NCI-H774 (cell line): ENCODE results near the gene CYP2A13.
"Not testable (repeated sequence)": the region's sequence is repeated elsewhere in the genome, so short reads cannot be mapped to it uniquely, and the experiment has no call there.

Experiments
- DNase-seq: peaks from one replicate; lab custom pipeline; 2025; lab: John Stamatoyannopoulos, UW

The CYP2A13 gene, protein sequence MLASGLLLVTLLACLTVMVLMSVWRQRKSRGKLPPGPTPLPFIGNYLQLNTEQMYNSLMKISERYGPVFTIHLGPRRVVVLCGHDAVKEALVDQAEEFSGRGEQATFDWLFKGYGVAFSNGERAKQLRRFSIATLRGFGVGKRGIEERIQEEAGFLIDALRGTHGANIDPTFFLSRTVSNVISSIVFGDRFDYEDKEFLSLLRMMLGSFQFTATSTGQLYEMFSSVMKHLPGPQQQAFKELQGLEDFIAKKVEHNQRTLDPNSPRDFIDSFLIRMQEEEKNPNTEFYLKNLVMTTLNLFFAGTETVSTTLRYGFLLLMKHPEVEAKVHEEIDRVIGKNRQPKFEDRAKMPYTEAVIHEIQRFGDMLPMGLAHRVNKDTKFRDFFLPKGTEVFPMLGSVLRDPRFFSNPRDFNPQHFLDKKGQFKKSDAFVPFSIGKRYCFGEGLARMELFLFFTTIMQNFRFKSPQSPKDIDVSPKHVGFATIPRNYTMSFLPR

DNA sequence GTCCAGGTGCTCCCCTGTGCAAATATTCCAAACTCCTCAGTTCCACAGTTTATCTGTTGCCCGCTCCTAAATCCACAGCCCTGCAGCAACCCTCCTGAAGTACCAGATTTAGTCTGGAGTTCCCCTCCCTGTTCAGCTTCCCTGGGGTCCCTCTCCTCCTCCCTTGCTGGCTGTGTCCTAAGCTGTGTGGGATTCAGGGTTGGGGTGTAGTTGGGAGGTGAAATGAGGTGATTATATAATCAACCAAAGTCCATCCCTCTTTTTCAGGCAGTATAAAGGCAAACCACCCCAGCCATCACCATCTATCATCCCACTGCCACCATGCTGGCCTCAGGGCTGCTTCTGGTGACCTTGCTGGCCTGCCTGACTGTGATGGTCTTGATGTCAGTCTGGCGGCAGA, at the start of gene CYP2A13:
TSS of gene CYP2A13 (plus strand) at position 301 of the 400 bp plus-strand sequence. CDS start at position 322, 21 bp downstream.
- DNase-seq, result no peak

- no peak for DNase-seq
Measured at GRCh38 chr19:41039806-41040205, 48.4 kb upstream of the CYP2A13 start.

DNA sequence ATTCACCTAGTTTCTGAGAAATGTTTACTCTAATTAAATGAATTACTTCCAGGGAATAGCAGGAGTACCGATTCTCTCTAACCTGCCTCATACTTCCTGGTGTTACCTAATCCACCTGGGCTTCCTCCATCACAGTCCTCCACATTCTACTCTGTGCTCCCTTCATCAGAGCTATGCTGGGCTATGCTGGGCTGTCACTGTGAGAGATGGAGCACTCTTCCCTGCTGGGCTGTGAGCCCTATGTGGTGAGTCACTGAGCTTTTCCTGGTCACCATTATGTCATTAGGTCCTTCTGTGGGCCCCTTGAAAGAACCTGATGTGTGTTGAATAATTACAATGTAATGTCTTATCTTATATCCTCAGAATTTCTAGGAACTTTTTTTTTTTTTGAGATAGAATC, 43.2 kb upstream of the CYP2A13 start:
- not testable (repeated sequence) for DNase-seq

DNA sequence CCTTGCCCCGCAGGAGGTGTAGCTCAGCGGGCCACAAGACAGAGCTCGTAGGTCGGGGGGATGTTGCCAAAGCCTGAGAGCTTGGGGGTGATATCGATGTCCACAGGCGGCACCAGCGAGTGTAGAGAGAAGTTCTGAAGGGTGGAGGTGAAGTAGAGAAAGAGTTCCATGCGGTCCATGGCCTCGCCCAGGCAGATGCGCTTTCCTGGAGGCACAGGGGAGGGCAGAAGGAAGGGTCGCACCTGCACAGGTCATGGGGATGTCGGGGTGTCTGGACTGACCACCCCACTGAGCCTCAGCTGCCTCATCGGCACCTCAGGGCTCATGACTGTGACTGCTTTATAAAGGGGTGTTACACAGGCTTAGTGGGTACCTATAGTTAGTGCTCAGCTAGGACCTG, 37.8 kb upstream of the CYP2A13 start:
- DNase-seq, result no peak

- DNase-seq, result not testable (repeated sequence)
Measured at GRCh38 chr19:41052162-41052561, 36.1 kb upstream of the CYP2A13 start.

DNA sequence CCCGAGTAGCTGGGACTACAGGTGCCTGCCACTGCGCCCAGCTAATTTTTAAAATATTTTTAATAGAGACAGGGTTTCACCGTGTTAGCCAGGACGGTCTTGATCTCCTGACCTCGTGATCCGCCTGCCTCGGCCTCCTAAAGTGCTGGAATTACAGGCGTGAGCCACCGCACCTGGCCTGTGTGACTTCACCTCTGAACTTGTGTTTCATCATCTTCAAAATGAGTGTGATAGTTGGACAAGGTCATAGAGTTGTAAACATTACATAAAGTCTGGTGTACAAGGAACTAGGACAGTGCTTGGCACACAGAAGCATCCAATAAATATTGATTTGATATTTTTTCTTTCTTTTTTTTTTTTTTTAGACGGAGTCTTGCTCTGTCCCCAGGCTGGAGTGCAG, 34.9 kb upstream of the CYP2A13 start:
- DNase-seq, result not testable (repeated sequence)

GRCh38 chr19:41064974-41065569, 23.2 kb upstream of the CYP2A13 start:
- no peak for DNase-seq

DNA sequence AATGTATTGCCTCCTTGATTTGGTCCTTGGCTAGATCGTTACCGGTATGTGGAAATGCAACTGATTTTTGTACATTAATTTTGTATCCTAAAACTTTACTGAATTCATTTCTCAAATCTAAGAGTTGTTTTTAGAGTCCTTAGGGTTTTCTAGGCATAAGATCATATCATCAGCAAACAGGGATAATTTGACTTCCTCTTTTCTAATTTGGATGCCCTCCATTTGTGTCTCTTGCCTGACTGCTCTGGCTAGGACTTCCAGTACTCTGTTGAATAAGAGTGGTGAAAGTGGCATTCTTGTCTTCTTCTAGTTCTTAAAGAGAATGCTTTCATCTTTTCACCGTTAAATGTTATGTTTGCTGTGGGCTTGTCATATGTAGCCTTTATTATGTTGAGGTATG, 12.0 kb upstream of the CYP2A13 start:
- DNase-seq, result no peak

- no peak for DNase-seq
Measured at GRCh38 chr19:41083516-41083915, 4.7 kb upstream of the CYP2A13 start.

GRCh38 chr19:41085748-41086415, 2.4 kb upstream of the CYP2A13 start:
- DNase-seq, result no peak

DNA sequence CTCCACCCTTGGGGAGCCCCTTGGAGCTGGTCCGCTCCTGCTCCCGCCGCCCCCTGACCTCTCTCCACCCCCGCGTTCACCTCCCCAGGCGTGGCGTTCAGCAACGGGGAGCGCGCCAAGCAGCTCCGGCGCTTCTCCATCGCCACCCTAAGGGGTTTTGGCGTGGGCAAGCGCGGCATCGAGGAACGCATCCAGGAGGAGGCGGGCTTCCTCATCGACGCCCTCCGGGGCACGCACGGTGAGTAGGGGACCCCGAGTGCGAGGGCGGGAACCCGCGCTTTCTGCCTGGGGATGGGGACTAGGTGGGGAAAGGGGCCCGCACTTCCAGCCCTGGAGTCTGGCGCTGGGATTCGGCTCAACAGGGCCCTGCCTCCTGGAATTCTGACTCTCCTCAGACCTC, 1.7 kb downstream of the CYP2A13 start:
- no peak for DNase-seq

- no peak for DNase-seq
Measured at GRCh38 chr19:41095703-41096102, 7.5 kb downstream of the CYP2A13 start.

GRCh38 chr19:41096353-41096752, 8.1 kb downstream of the CYP2A13 start:
- no peak for DNase-seq

DNA sequence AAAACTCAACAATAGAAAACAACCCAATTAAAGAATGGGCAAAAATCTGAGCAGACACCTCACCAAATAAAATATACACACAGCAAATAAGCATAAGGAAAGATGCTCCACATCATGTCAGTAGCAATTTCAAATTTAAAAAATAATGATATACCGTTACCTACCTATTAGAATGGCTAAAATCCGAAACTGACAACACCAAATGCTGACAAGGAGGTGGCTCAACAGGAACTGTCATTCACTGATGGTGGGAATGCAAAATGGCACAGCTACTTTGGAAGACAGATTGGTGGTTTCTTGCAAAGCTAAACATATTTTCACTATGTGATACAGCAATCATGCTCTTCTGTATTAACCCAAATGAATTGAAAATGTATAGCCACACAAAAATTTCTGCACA, 9.1 kb downstream of the CYP2A13 start:
- DNase-seq, result no peak

DNA sequence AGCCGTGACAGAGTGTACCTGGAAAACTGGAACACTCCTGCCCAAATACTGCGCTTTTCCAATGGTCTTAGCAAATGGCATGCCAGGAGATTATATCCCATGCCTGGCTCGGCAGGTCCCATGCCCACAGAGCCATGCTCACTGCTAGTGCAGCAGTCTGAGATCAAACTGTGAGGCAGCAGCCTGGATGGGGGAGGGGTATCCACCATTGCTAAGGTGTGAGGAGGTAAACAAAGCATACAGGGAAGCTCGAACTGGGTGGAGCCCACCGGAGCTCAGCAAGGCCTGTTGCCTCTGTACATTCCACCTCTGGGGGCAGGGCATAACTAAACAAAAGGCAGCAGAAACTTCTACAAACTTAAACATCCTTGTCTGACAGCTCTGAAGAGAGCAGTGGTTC, 10.5 kb downstream of the CYP2A13 start:
- DNase-seq, result no peak

GRCh38 chr19:41102210-41102609, 14.0 kb downstream of the CYP2A13 start:
- not testable (repeated sequence) for DNase-seq

DNA sequence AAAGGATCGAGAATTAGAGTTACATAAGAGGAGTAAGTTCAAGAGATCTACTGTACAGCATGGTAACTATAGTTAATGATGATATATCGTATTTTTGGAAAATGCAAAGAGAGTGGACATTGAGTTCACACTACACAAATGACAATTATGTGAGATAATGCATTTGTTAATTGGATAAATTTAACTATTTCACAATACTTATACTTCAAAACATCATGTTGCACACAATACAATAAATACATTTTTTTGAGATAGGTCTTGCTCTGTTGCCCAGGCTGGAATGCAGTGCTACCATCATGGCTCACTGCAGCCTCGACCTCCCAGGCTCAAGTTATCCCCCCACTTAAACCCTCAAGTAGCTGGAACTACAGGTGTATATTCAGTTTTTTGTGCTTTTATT, 17.9 kb downstream of the CYP2A13 start:
- no peak for DNase-seq

DNA sequence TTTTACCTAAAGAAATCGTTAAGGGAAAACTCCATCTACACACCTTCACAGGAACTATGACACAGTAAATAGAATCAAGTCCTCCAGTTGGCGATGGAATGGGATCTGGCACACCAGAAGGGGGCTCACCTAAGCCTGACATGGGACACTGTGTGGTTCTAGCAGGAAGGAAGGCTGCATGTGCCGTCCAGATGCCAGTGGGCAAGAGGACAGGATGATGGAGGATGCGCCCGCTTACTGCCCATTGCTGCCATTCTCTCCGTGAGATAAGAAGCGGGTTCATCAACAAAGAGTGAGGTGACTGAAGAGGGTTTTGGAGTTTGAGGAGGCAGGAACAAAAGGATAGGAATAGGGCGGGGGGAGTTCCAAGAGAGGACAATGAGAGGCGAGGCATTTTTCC, 23.0 kb downstream of the CYP2A13 start:
- DNase-seq, result no peak

DNA sequence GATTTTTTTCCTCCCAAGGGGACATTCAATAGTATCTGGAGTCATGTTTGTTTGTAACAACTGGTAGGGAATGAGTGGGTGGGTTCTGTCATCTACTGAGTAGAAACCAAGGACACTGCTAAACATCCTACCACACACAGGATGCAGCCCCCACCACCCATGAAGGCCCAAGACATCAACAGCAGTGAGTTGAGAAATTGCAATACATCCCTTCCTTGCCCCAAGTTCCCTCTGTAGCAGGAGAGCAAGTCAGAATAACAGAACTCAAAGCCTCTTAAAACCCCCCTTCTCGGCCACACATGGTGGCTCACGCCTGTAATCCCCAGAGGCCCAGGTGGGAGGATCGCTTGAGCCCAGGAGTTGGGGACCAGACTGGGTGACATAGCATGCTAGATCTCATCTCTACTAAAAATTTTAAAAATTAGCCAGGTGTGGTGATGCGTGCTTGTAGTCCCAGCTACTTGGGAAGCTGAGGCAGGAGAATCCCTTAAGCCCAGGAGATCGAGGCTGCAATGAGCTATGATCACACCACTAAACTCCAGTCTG, 23.6 kb downstream of the CYP2A13 start:
- no peak for DNase-seq

DNA sequence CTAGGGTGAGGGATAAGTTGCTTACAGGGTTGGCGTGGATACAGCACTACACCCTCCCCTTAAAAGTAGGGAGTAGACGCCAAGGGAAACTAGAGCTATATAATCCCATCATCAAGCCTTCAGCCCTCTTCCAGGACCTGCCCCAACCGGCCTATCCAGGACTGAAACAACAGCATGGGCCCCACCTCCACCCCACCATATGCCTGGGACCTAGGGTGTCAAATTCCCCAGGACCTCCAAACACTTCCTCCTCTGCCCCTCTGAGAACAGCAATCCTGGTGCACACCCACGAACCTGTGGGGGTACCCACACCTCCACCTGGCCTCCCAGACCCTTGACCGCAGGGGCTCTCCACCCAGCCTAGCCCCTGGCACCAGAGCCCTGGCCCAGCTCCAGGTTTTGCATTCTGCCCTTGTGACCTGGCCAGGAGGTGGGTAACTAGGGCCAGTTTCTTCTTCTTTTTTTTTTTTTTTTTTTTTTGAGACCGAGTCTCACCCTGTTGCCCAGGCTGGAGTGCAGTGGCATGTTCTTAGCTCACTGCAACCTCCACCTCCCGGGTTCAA, 24.6 kb downstream of the CYP2A13 start:
- no peak for DNase-seq

DNA sequence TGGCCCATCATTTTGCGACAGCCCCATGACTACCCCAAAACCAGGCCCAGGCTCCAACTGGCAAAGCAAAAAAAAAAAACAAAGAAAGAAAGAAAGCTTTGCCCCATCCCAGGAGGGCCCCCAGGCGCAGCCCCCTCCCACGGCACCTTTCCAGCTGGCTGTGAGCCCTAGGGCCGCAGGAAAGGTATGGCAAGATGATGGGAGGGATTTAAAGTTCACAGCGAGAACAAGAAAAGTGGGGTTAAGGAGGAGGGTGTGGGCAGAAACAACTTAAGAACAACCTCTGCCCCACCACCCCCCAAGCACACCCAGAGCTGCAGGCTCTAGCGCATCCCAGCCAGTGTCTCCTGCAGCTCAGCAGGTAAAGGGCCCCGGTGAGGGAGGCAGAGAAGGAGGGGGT, 25.9 kb downstream of the CYP2A13 start, which contains the start of gene CYP2F1:
TSS of gene CYP2F1 (plus strand) at position 301 of the 400 bp plus-strand sequence. CDS start 1,757 bp downstream, outside the sequence.
- DNase-seq, result no peak

DNA sequence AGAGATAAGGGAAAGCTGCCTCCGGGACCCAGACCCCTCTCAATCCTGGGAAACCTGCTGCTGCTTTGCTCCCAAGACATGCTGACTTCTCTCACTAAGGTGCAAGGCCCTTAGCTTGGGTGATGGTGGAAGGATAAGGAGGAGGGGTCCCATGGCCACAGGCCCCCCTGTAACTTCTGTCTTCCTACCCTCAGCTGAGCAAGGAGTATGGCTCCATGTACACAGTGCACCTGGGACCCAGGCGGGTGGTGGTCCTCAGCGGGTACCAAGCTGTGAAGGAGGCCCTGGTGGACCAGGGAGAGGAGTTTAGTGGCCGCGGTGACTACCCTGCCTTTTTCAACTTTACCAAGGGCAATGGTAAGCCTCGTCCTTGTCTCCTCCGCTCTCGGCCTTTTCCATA, 28.0 kb downstream of the CYP2A13 start:
- DNase-seq, result no peak
